ENCODE measurements around the gene TMEM208.

GRCh38 chr16:67269766-67270165 lies 42.8 kb downstream of the TMEM208 start:
- TF ChIP-seq REST (IDR thresholded peaks at IDR 0.05; ENCODE audit: insufficient read depth in 1 of 2, low read depth in 2 of 2, low read length in 2 of 2) (no peak), POLR2AphosphoS5 (IDR thresholded peaks at IDR 0.05; ENCODE audit: low read depth, low read length) (no peak)

Data from PFSK-1 (cell line).